ENCODE data around the gene TADA3.
A peak's percentile ranks its signal among the peaks of the same experiment; 100 is the strongest.

Gene TADA3

DNA sequence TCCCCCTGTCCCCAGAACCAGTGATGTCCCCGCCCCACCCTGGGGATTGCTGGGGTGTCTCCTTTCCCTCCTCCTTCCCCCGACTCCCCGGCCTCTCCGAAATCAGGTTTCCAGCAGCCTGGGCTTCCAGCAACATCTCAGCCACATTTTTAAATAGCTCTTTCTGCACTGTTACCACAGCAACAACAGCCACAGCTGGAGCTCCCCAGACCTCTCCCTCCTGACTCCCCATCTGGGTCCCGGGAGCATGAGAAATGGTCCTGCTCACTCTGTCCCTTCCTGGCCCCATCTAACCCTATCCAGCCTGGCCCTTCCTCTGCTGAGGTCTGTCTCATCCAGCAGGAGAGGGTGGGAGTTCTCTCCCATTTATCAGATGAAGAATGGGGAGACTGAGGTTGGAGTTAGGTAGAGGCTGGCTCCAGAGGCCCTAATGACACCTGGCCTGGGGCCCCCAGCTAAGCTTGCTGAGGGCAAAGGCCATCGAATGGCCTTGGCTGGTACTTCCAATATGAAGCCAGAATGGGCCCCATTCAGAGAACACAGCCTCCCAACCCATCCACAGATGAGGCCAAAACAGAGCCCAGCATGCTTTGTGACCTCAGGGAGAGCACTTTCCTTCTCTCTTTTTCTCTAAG is 24.0 kb downstream of the TADA3 start:
- ATAC-seq (no peak), DNase-seq (no peak)
- Mint-ChIP-seq H3K4me1 (peaks cover 31% of the 10 kb centered on the region), H3K9me3 (no peaks in the 10 kb centered on the region), H3K4me3 (no peak overlapping the region), H3K27ac (no peak overlapping the region), H3K36me3 (ENCODE audit: low read depth) (peaks cover 15% of the 10 kb centered on the region), H3K27me3 (peaks cover 1% of the 10 kb centered on the region)

DNA sequence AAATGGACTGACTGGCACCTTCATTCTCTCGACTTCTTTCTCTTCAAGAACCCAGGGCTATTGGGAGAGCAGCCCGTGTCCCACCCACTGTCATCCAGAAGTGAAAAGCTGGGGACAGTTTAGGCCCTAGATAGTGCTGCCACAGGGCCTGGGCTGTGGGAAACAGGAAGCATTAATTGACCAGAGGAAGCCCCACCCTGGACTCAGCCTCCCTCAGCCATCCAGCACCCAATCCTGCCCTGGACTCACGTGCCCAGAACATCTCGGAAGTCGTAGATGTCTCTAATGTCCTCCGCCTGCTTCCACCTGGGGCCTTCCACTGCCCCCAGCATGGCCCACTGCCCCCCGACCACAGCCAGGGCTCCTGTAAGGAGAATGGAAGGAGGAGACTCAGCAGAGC is 24.9 kb downstream of the TADA3 start:
- DNase-seq = no peak
- Mint-ChIP-seq H3K36me3 (ENCODE audit: low read depth) (peaks cover 15% of the 10 kb centered on the region), H3K4me3 (no peak overlapping the region), H3K27ac (no peak overlapping the region), H3K27me3 (peaks cover 1% of the 10 kb centered on the region), H3K4me1 (peaks cover 31% of the 10 kb centered on the region), H3K9me3 (no peaks in the 10 kb centered on the region)
- no peak for ATAC-seq

DNA sequence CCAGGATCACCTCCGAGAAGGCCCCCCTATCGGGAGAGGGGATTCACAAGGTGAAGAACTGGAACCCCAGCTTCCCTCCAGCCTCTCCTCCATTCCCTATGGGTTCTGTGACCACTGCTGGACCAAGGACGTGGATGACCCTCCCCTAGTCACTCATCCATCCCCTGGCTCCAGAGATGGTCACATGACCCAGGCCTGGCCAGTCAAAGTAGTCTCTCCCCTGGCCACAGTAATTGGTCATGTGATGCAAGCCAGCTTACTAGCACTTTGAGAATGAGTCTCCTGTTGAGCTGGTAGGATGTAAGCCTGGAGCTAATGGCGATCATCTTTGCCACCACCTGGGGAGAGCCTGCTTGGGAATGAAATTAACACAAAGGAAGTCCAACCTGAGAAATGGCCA is 26.4 kb downstream of the TADA3 start:
- ATAC-seq (no peak), DNase-seq (no peak)
- Mint-ChIP-seq H3K36me3 (ENCODE audit: low read depth) (peaks cover 18% of the 10 kb centered on the region), H3K9me3 (no peaks in the 10 kb centered on the region), H3K27me3 (peaks cover under 1% of the 10 kb centered on the region), H3K27ac (no peak overlapping the region), H3K4me3 (no peak overlapping the region), H3K4me1 (peaks cover 31% of the 10 kb centered on the region)

DNA sequence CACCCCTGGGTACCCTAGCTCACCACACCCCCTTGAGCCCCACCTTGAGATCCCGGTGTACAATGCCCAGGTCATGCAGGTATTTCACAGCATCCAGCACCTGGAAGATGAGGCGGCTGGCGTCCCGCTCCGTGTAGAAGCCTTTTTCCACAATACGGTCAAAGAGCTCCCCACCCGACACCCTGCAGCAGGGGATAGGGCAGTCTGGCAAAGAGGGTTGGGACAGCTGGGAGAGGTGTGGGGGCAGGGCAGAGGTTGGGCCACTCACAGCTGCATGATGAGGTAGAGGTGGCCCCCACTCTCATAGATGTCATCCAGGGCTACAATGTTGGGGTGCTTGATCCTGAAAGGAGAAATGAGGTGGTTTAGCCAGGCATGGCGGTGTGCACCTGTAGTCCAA is 29.4 kb downstream of the TADA3 start:
- H3K27me3 Mint-ChIP-seq = no peaks in the 10 kb centered on the region
- no peak overlapping the region for H3K27ac Mint-ChIP-seq
- peaks cover 9% of the 10 kb centered on the region for H3K4me1 Mint-ChIP-seq
- ATAC-seq (no peak), DNase-seq (no peak)
- H3K36me3 Mint-ChIP-seq (ENCODE audit: low read depth) = peaks cover 30% of the 10 kb centered on the region
- H3K4me3 Mint-ChIP-seq = no peak overlapping the region
- no peaks in the 10 kb centered on the region for H3K9me3 Mint-ChIP-seq

DNA sequence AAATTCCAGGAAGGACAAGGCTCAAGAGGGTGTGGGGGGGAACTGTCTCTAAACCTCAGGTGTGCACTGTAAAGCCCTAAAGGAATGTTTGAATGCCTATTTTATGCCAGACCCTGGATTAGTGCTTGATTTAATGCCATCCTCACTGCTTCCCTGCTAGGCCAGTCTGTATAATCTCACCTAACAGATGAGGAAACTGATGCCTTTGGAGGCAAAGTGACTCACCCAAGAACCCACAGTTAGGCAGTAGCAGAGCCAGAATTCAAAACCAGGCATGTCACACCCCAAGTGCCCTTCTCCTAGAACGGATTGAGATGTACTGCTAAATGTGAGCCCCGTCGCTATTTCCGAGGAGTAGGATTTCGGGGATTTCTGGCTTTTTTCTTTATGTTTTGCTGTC is 30.4 kb downstream of the TADA3 start:
- no peak overlapping the region for H3K27ac Mint-ChIP-seq
- peaks cover 3% of the 10 kb centered on the region for H3K4me1 Mint-ChIP-seq
- DNase-seq (no peak), ATAC-seq (no peak)
- H3K4me3 Mint-ChIP-seq = no peak overlapping the region
- no peaks in the 10 kb centered on the region for H3K9me3 Mint-ChIP-seq
- H3K36me3 Mint-ChIP-seq (ENCODE audit: low read depth) = peaks cover 28% of the 10 kb centered on the region
- no peaks in the 10 kb centered on the region for H3K27me3 Mint-ChIP-seq

DNA sequence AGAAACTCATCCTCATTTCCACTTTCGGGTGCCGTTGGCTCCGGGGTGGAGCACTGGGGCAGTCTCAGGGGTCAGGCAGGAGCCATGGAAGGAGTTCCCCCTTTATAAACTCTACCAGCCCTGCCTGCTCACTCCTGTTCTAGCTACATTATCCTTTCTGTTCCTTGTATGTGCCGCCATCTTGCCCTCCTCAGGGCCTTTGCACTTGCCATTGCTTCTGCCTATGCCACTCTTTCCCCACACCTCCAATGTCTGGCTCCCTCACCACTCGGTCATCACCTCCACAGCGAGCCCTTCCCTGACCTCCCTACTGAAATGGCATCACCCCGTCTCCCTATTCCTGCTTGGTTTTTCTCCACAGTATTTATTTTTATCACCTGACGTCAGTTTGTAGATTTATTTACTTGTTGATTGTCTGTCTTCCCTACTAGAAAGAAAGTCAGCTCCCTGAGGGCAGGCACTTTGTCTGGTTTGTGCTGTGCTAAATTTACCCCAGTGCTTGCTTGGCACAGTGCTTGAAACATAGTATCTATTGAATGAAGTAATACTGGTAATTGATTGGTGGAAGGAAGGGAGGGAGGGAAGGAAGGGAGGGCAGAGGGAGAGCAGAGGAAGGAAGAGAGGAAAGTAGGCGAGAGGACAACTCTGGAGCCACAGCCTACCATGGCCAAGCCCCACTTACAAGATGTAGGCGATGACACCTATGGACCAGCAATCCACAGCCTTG is 31.3 kb downstream of the TADA3 start:
- Mint-ChIP-seq H3K4me3 (no peak overlapping the region), H3K9me3 (no peaks in the 10 kb centered on the region), H3K36me3 (ENCODE audit: low read depth) (peaks cover 33% of the 10 kb centered on the region), H3K27ac (no peak overlapping the region), H3K27me3 (no peaks in the 10 kb centered on the region), H3K4me1 (peaks cover 2% of the 10 kb centered on the region)
- ATAC-seq (peak; percentile 5), DNase-seq (no peak)

DNA sequence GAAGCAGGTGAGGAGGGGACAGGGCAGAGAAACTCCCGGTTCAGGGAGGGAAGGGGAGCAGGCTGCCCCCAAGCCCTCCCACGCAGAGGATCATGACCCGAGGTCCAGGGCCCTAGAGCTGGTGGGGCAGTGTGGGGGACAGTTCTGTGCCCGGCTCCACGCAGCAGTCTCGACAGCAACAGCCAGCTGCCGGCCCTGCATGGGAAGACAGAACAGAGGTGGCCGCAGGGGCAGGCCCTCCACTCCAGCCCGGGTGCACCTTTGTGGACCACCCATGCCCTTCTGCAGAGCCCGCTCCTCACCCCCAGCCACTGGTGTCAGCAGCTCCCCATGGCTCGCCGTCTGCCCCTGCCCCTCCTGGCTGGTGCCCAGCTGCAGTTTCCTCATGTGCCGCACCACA is 34.8 kb downstream of the TADA3 start:
- no peak for DNase-seq
- Mint-ChIP-seq H3K27ac (no peak overlapping the region), H3K4me1 (peaks cover 11% of the 10 kb centered on the region), H3K36me3 (ENCODE audit: low read depth) (peaks cover 44% of the 10 kb centered on the region), H3K4me3 (no peak overlapping the region), H3K27me3 (no peaks in the 10 kb centered on the region), H3K9me3 (no peaks in the 10 kb centered on the region)
- ATAC-seq = no peak

DNA sequence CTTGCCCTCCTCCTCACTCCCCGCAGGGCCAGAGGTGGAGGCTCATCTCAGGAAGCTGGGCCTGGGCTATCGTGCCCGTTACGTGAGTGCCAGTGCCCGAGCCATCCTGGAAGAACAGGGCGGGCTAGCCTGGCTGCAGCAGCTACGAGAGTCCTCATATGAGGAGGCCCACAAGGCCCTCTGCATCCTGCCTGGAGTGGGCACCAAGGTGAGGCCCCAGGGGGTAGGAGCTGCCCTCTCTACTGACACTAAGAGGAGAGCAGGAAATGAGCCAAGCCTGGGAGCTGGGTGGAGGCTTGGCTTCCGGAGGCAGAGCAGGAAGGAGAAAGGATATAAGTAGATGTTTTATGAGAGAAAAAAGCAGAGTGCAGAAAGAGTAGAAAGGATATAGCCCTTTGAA is 37.6 kb downstream of the TADA3 start:
- H3K4me3 Mint-ChIP-seq = peak overlapping the region; percentile 3
- no peaks in the 10 kb centered on the region for H3K9me3 Mint-ChIP-seq
- H3K36me3 Mint-ChIP-seq (ENCODE audit: low read depth) = peaks cover 53% of the 10 kb centered on the region
- DNase-seq (no peak), ATAC-seq (no peak)
- no peaks in the 10 kb centered on the region for H3K27me3 Mint-ChIP-seq
- no peak overlapping the region for H3K27ac Mint-ChIP-seq
- peaks cover 37% of the 10 kb centered on the region for H3K4me1 Mint-ChIP-seq

DNA sequence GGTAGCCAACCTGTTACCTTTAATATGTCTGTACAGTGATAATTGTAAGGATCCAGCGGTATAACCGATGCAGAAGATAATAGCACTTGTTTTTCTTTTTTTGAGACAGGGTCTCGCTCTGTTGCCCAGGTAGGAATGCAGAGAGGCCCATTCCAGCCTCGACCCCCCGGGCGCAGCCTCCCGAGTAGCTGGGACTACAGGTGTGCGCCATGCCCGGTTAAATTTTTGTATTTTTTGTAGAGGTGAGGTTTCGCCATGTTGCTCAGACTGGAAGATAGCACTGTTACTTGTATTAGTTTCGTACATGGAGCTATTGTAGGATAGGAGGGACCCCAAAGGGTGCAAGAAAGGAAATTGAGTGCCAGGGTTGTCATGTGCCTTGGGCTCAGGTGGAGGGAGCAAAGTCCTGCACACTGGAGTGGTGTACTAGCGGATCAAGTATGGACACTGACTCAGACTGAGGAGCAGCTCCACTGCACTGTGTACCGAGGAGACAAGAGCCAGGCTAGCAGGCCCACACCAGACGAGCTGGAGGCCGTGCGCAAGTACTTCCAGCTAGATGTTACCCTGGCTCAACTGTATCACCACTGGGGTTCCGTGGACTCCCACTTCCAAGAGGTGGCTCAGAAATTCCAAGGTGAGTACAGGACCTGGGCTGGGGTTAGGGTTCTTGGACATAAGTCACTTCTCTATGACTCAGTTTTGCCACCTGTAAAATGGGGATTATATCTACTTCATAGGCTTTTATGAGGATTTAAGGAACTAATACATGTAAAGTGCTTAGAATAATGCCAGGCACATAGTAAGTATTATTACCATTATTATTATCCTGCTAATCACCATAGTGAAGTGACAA is 41.5 kb downstream of the TADA3 start:
- ATAC-seq (no peak), DNase-seq (peak; percentile 14)
- H3K27ac Mint-ChIP-seq = peak overlapping the region; percentile 94
- H3K27me3 Mint-ChIP-seq = no peaks in the 10 kb centered on the region
- H3K36me3 Mint-ChIP-seq (ENCODE audit: low read depth) = peaks cover 67% of the 10 kb centered on the region
- H3K9me3 Mint-ChIP-seq = no peaks in the 10 kb centered on the region
- peaks cover 58% of the 10 kb centered on the region for H3K4me1 Mint-ChIP-seq
- H3K4me3 Mint-ChIP-seq = peak overlapping the region; percentile 96

DNA sequence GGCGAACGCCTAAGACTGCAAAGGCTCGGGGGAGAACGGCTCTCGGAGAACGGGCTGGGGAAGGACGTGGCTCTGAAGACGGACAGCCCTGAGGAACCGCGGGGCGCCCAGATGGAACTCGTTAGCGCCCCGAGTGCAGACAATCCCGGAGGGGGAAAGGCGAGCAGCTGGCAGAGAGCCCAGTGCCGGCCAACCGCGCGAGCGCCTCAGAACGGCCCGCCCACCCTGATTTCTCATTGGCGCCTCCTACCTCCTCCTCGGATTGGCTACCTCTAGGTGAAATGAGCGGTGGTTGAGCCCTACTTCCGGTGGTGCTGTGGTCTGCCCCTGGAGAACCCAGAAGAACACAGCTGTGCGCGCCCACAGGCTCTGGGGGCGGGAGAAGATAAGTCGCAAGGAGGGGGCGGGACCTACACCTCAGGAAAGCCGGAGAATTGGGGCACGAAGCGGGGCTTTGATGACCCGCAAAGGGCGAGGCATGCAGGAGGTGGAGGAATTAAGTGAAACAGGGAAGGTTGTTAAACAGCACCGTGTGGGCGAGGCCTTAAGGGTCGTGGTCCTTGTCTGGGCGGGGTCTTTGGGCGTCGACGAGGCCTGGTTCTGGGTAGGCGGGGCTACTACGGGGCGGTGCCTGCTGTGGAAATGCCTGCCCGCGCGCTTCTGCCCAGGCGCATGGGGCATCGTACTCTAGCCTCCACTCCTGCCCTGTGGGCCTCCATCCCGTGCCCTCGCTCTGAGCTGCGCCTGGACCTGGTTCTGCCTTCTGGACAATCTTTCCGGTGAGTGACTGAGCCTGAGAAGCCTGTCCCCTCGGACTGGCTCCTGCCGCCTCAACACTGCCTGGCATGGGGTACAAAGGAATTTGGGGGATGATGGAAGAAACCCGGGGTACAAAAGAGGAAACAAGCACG is 42.4 kb downstream of the TADA3 start, which contains the start of gene OGG1:
Gene OGG1 (plus strand): TSS at position 308 of the 911 bp plus-strand sequence. CDS start 335 bp downstream, at position 643.
- H3K4me3 Mint-ChIP-seq = peak within 1 kb of the TSS; percentile 96
- no peaks in the 10 kb centered on the region for H3K9me3 Mint-ChIP-seq
- DNase-seq (peak; percentile 96), ATAC-seq (peak; percentile 92)
- H3K27ac Mint-ChIP-seq = peak within 1 kb of the TSS; percentile 94
- peaks cover 62% of the 10 kb centered on the region for H3K36me3 Mint-ChIP-seq (ENCODE audit: low read depth)
- no peaks in the 10 kb centered on the region for H3K27me3 Mint-ChIP-seq
- H3K4me1 Mint-ChIP-seq = peaks cover 58% of the 10 kb centered on the region

DNA sequence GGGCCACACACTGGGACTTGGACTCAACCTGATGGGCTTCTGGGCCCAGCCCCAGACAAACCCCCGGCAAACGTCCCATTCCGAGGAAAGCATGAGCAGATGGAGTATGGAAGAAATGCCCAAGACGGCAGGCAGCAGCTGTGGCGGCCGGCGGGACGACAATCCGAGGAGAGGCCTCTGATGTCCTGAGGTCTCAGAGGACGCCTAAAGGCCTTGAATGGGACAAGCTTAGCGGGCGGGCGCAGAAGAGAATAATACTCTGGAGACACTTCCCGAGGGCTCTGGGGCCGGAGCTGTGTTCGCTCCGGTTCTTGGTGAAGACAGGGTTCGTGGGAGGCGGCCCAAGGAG is 43.0 kb downstream of the TADA3 start:
- no peak for ATAC-seq
- no peaks in the 10 kb centered on the region for H3K27me3 Mint-ChIP-seq
- no peaks in the 10 kb centered on the region for H3K9me3 Mint-ChIP-seq
- peak overlapping the region; percentile 94 for H3K27ac Mint-ChIP-seq
- no peak for DNase-seq
- H3K4me3 Mint-ChIP-seq = peak overlapping the region; percentile 96
- peaks cover 62% of the 10 kb centered on the region for H3K36me3 Mint-ChIP-seq (ENCODE audit: low read depth)
- H3K4me1 Mint-ChIP-seq = peaks cover 55% of the 10 kb centered on the region

DNA sequence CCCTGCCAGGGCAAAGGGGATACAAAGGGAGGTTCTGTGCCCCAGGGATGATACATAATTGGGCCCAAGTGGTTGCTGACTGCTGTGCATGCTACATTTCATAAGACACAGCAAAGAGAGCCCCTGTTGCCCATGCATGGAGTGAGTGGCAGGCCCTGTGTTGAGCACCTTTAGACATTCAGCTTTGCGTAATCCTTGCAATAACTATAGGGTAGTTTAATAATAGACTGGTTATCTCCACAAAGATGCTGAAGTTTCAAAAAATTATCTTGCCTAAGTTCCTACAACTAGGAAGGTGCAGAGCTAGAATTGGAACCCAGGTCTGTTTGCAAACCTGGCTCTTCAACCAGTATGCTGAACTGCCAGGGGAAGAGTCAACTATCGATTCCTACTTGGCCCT is 44.2 kb downstream of the TADA3 start:
- DNase-seq (no peak), ATAC-seq (no peak)
- Mint-ChIP-seq H3K4me3 (no peak overlapping the region), H3K27me3 (no peaks in the 10 kb centered on the region), H3K36me3 (ENCODE audit: low read depth) (peaks cover 59% of the 10 kb centered on the region), H3K4me1 (peaks cover 49% of the 10 kb centered on the region), H3K9me3 (no peaks in the 10 kb centered on the region), H3K27ac (no peak overlapping the region)

DNA sequence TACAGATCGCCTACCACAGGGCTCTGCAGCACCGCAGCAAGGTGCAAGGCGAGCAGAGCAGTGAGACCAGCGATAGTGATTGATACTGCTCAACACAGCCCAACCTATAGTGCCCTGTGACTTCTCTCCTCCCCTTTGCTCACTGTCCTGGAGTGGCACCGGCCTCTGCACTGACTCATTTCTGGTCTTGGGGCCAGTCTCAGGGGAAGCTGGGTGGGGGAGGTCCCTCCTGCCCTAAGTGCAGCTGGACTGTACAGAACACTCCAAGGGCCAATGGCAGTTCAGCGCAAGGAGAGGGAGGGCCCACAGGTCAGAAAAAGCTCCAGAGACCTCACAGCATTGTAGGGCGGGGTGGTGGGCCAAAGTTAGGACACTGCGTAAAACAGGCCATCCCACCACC is 45.0 kb downstream of the TADA3 start:
- H3K4me1 Mint-ChIP-seq = peaks cover 46% of the 10 kb centered on the region
- H3K36me3 Mint-ChIP-seq (ENCODE audit: low read depth) = peaks cover 54% of the 10 kb centered on the region

DNA sequence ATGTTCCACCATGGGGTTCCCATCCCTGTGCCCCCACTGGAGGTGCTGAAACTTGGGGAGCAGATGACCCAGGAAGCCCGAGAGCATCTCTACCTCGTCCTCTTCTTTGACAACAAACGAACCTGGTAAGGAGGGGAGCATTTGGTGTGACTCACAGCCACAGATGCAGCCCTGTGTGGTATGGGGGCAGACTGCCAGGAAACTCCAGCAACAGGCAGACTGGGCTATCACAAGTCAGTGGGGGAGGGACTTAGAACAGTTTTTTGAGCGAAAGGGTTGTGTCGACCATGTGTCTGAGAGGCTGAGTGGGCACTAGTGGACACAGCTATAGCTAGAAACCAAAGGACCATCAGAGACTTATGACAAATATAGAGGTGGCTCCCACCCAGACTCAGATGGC is 45.9 kb downstream of the TADA3 start:
- H3K4me3 Mint-ChIP-seq = no peak overlapping the region
- peaks cover 45% of the 10 kb centered on the region for H3K36me3 Mint-ChIP-seq (ENCODE audit: low read depth)
- peaks cover 37% of the 10 kb centered on the region for H3K4me1 Mint-ChIP-seq
- H3K27ac Mint-ChIP-seq = peak overlapping the region; percentile 68
- ATAC-seq (no peak), DNase-seq (peak; percentile 28)
- no peaks in the 10 kb centered on the region for H3K27me3 Mint-ChIP-seq
- no peaks in the 10 kb centered on the region for H3K9me3 Mint-ChIP-seq

More for the DNA sequence above, 45.0 kb downstream of the TADA3 start:
- H3K27ac Mint-ChIP-seq = peak overlapping the region; percentile 68
- H3K9me3 Mint-ChIP-seq = no peaks in the 10 kb centered on the region
- no peak for DNase-seq
- no peak overlapping the region for H3K4me3 Mint-ChIP-seq
- no peaks in the 10 kb centered on the region for H3K27me3 Mint-ChIP-seq
- no peak for ATAC-seq
